ENCODE measurements around the gene SLC25A20.

DNA sequence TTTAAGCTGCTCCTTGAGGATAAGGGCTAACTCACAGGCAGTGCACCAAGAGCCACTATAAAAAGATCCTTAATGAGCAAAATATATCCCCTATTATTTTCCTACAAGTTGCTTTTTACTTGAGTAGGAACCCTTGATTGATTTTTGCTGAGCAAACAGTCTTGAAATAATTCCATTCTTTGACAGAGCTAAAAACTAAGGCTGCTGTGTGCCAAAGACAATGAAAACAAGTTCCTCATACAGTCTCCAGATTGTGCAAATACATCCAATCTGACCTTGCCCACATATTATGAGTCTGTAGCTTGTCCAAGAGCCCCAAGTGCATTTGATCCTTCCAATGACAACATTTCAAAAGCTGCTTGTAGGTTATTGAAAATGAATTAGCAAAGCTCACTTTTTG, 66.0 kb downstream of the SLC25A20 start:
- TF ChIP-seq CTCF (IDR thresholded peaks at IDR 0.05) (no peak), POLR2A (IDR thresholded peaks at IDR 0.05) (no peak)

All from Peyer's patch (tissue), 4 donors.